HG03442 (cell line): ENCODE measurements around the gene PIGL.
"Not testable (repeated sequence)": the region's sequence is repeated elsewhere in the genome, so short reads cannot be mapped to it uniquely, and the experiment has no call there.

Source experiments
- ATAC-seq: cut with Tn5 transposase; IDR thresholded peaks from one replicate; pipeline ENCODE4 v1.9.1; 2021; ENCODE audit warnings: mild to moderate bottlenecking, moderate library complexity; ENCODE audit not compliant: unreplicated experiment

PIGL gene

DNA sequence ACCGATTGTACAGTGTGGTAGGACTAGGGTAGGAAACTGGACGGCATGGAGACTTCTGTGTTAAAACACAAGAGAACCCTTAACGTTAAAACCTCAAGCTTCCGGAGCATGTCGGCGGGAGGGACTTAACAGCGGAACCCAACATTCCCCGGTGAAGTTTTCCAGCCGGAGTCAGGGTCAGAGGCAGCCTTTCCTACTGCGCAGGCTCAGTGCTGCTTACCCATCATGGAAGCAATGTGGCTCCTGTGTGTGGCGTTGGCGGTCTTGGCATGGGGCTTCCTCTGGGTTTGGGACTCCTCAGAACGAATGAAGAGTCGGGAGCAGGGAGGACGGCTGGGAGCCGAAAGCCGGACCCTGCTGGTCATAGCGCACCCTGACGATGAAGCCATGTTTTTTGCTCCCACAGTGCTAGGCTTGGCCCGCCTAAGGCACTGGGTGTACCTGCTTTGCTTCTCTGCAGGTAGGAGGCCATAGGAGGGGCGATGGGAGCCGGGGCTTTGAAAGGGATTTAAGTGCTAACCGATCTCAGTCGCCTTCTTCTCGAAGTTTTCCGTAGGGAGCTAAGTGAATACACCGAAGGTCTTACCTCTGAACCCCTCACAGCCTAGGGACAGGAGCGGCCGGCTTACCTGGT lies at the start of gene PIGL:
TSS of gene PIGL (plus strand) at position 209 of the 634 bp plus-strand sequence. CDS start at position 226, 17 bp downstream.
- ATAC-seq = peak; percentile 51

DNA sequence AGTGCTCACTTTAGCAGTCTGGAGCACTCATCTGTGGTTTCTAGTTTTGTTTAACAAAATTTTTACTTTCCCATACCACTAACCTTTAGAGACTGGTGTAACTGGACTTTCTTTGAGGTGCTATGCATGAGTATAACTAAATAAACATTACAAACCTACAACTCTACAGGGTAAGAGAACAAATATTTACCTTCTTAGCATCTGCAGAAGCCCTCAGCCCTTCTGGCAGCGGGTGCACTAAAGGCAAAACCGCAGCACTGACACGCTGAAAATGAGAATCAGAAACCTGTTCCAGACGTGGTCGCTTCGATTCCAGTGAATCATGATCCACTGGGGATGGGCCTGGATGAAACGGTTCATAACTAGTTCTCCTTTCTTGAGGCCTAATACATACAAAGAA lies 45.4 kb upstream of the PIGL start:
- ATAC-seq = no peak

DNA sequence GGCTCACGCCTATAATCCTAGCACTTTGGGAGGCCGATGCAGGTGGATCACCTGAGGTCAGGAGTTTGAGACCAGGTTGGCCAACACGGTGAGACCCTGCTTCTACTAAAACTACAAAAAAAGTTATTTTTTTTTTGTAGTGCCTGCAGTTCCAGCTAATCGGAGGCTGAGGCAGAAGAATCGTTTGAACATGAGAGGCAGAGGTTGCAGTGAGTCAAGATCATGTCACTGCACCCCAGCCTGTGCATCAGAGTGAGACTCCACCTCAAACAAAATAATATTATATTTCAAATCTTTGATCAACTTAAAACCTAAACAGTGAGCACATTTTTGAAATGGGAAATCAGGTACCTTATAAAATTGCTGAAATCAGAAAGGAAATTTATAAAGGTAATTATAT lies 38.2 kb upstream of the PIGL start:
- no peak for ATAC-seq

DNA sequence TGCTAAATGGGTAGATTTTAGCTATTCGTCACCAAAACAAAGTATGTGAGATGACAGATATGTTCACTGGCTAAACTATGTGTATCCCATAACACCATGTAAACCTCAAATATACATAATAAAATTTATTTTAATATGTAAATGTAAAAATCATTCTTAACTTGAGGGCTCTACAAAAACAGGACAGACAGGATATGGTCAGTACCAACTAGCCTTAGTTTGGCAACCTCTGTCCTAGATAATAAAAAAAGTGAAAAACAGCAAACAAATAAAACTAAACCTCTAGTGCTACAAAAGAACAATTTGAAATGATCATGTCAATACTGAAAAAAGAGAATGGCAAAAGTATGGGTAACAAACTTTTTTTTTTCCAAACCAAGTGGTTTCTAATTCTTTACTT lies 35.4 kb upstream of the PIGL start:
- no peak for ATAC-seq

DNA sequence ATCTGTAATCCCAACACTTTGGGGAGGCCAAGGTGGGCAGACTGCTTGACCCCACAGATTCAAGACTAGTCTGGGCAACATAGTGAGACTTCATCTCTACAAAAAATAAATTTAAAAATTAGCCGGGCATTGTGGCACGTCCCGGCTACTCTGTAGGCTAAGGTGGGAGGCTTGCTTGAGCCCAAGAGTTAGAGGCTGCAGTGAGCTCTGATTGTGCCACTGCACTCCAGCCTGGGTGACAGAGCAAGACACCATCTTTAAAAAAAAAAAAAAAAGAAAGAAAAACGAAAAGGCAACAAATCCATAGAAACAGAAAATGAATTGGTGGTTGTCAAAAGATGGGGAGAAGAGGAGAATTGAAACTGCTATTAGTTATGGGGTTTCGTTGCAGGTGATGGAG lies 29.4 kb upstream of the PIGL start:
- ATAC-seq = no peak

DNA sequence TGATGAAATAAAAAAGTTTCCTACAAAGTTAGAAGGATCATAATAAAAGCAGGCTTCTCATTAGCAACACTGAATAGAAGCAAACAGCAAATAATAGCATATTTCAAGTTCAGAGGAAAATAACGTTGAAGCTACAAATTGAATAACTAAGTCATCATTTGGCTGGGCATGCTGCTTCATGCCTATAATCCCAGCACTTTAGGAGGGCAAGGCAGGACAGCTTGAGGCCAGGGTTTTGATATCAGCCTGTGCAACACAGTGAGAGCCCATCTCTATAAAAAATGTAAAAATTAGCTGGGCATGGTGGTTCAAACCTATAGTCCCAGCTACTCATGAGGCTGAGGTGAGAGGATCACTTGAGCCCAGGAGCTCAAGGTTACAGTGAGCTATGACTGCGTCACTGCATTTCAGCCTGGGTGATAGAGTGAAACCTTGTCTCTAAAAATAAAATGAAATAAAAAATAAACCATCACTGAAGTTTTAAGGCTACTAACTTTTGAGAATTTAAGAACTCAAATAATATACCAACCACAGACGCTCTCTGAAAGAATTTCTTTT lies 27.1 kb upstream of the PIGL start:
- ATAC-seq = no peak

DNA sequence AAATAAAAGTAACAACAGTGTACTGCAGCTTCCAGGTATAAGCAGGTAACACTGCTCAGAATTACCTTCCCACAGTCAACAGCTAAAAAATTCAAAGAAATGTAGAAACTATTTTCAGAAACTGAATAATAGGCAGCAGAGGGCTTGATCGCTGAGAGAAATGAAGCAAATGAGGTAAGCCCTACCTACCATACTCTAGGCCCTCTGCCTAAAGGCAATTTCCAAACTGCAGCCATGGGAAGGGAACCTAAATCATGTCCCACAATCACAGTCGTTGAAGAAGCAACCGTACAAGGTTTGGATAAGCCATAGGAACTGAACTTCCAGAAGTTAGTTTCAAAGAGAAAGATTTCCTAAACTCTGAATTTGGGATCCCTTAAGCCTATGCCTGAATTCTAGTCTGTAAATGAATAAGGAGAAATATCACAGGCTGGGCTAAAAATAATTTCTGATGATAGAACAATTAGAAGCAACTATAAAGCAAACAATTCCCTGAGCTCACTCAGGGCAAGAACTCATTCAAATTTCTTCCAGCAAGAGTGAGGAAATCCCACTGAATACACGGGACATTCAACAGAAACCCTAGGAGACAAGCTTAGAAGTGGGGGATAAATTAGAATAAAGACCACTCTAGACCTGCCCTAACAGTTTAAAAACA lies 26.2 kb upstream of the PIGL start:
- no peak for ATAC-seq

DNA sequence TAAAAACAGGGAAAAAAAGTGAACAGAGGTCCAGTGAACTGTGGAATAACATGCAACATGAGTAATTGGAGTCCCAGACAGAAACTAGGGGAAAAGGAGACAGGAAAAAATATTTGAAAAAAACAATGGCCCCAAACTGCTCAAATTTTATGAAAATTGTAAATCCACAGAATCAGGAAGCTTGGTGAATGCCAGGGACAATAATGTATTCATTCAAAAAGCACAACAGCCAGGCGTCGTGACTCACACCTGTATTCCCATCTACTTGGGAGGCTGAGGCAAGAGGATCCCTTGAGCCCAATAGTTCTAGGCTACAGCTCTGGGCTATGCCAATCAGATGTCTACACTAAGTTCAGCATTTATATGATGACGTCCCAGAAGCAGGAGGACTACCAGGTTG lies 25.4 kb upstream of the PIGL start:
- no peak for ATAC-seq

DNA sequence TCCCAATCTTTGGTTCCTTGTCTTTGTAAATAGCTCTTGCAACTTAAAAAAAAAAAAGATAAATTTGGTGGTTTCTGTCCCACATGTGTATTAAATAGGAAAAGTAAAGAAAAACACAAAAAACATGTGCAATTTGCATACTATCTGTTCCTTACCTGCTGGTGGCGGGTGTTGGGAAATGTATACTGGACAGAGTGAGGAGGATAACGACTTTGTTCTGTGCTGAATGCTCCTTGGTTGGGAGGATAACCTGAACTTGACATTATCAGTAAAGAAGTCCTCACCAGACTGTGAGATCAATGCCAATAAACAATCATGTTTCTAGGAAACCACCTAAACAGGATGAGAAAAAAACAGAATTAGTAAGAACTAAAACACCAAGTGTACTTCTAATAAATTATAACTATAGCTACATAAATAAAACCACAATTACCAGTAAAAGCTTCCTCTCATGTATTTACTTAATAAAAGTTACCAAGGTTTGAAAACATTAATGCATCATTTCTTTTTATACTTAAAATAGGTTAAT lies 22.6 kb upstream of the PIGL start:
- not testable (repeated sequence) for ATAC-seq

DNA sequence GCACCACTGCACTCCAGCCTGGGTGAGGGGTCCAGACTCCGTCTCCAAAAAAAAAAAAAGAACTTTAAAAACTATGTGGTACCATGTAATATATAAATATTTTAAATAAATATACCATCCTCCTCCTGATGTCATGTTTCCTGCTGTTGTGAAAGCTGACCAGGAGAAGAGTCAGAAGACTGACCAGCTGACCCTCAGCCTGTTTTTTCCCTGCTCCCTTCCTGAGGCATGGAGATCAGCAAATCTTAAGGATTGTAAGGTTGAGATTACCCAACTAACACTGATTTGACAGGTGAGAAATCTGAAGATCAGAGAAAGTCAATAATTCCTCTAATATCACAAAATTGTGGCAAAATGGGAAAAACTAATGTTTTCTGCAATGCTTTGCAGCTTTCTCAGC lies 19.7 kb upstream of the PIGL start:
- ATAC-seq = no peak

DNA sequence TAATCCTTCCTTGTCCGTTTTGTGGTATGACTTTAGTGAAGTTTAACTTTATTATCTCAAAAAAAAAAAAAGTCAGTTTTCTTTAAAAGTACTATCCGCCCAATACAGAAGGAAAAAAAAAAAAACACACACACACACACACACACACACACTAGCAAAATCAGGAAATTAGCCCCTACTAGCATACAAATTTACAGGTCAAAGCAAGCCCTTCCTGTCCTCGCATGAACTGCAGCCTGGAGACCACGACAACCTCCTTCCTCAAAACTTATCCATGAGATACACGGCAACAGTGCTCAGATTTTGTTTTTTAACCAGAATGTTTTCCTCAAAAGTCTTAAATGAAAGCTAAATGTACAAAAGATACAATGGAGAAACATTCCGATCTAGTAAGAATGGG lies 17.9 kb upstream of the PIGL start:
- no peak for ATAC-seq

DNA sequence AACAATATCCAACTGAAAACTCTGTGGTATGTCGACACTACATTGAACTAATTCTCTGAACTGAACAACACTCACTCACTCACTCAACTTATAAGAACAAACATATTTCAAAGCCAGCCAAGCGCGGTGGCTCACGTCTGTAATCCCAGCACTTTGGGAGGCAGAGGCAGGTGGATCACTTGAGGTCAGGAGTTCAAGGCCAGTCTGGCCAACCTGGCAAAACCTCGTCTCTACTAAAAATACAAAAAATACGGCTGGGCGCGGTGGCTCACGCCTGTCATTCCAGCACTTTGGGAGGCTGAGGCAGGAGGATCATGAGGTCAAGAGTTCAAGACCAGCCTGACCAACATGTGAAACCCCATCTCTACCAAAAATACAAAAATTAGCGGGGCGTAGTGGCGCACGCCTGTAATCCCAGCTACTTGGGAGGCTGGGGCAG lies 15.3 kb upstream of the PIGL start:
- ATAC-seq = not testable (repeated sequence)

DNA sequence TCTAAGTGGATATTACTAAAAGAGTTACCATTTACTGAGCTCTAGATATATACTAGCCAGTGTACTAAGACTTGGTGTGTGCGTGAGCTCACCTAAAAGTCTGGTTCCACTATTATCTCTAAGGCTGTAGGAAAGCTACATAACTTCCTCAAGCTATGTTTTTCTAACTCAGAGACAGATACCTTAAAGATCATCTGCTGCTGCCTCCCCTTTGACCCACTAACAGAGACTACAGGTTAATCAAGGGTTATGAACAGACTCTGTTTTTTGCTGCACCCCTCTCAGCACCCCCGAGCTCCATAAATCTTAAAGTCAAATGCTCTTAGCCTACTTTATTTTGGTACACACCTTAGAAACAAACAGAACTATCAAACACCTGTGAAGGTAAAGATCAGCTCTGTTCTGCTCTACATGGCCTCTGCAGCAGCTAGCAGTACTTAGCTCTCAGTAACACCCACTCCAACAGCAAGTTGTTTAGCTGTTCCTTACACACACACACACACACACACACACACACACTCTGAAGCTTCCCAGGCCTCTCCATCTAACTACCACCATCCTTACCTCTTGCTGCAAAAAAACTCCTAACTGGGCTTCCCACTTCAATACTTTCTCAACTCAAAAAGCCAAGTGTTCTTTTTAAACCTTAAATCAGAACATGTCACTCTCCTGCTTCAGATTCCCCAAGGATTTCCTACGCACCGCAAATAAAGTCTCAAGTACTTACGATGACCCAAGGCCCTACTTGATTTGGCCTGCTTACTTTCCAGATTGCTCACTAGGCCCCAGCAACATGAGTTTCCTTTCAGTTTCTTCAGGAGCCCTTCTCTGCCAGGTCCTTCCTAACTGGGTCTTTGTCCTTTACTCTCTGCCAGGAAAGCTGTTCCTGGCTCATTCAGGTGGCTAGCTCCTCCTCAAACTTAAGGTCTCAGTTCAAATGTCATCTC lies 14.2 kb upstream of the PIGL start:
- ATAC-seq = not testable (repeated sequence)

DNA sequence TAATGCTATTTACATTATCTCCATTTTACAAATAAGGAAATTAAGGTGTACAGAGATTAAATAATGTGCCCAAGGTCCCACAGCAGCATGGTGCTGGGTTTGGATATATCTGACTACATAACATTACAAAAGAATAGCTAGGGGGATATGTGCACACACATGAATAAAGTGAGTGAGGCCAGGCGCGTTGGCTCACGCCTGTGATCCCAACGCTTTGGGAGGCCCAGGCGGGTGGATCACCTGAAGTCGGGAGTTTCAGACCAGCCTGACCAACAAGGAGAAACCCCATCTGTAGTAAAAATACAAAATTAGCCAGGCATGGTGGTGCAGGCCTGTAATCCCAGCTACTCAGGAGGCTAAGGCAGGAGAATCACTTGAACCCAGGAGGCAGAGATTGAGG lies 12.2 kb upstream of the PIGL start:
- ATAC-seq = not testable (repeated sequence)

DNA sequence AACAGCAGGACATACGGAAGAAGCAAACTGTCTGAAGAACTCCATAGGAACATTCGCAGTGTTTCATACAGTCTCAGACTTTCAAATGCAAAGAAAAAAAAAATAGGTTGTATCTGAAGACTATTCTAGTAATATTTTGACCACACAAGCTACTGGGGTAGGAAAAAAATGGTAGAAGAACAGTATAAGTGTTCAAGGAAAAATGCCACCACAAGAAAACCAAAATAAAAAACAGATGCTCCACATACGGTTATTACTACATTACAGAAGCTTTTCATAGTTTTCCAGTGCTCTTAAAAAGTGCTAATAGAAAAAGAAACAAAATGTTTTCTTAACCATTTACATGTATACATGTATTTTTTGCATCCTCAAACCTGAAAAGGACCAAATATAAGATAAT lies 5.4 kb upstream of the PIGL start:
- no peak for ATAC-seq

DNA sequence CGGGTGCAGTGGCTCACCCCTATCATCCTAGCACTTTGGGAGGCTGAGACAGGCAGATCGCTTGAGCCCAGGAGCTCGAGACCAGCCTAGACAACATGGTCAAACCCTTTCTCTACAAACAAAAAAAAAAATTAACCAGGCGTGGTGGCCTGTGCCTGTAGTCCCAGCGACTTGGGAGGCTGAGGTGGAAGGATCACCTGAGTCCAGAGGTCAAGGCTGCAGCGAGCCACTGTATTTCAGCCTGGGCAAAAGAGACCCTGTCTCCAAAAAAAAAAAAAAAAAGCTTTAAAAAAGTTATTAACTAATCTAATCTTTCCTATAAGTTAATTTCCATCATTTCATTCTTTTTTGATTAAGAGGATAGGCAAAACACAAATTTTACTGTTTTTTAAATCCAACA lies 4.2 kb upstream of the PIGL start:
- no peak for ATAC-seq

DNA sequence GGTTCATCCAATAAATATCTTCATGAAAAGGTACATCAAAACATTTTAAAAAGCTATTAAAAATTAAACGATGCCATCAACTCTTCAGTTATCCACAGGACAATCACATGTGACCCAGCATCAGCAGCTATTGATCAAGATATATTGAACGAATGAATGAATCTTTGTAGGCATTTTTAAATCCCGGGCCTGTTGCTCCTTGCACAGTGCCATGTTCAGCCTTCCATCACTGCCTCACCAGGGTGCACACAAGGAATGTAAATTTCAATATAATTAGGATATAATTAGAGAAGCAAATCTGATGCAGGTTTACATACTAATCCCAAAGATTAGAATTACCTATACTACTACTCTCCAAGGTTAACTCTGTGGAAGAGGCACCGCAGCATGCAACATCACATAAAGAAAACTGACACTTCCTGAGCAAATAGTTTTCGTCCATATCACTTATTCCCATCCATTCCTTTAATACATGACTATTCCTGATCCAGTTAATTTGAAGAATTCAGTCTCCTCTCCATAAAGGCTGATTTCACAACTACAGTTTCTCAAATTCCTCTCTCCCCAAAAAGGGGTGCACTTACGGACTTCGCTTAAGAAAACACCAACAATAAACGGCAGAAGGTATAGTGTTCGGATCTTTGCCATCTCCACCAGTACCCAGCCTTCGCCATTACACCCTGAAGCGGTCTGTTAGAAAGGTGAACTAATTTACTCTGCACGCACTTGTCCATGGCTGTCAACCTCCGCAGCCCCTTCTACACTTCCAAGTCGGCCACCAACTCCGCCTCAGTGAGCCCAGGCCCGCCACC lies 2.6 kb upstream of the PIGL start:
- no peak for ATAC-seq

DNA sequence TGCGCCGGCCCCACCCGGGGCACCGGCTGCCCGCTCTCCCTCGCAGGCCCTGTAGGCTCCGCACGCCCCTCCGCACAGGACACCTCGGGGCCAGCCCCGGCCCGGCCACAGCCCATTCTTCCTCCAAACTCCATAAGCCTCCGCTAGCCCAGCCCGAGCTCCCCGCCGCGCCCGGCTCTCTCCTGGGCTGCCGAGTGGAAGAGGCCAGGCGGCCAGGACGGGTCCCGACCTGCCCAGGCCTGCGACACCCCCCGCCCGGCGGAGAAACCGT lies 2.1 kb upstream of the PIGL start:
- ATAC-seq = peak; percentile 31

DNA sequence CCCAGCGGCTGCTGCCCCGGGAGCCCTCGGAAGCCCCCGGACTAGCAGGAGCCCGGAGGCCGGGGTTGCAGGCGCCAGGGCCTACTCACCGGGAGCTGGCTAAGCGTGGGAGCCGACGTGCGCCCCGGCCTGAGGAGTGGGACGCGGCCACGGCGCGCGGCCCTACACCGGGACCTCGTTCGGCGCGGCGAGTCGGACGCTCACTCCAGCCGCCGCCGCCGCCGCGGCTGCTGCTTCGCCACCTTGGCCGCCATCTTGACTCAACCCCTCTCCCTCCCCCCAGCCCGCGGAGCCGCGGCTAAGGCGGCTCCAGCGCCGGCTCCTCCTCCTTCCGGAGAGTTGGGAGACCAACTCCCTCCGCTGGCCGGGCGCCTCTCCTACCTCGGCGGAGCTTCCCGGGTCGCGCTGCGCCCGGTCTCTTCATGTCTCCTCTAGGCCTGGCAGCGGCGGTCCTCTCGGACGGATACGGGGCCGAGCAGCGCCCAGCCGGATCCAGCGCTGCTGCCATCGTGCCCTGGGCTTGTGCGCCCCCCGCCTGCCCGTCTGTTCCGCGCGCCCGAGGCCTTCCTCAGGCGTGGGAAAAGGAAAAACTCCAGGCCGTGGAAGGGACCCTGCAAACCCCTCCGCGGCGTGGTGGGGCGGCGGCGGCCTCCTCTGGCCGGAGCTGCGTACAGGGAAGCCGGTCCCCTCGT lies 1.6 kb upstream of the PIGL start, which contains the start of gene NCOR1:
TSS of gene NCOR1 (minus strand) at position 262 of the 692 bp plus-strand sequence. CDS start 20,965 bp downstream, outside the sequence.
- ATAC-seq = peak; percentile 63

DNA sequence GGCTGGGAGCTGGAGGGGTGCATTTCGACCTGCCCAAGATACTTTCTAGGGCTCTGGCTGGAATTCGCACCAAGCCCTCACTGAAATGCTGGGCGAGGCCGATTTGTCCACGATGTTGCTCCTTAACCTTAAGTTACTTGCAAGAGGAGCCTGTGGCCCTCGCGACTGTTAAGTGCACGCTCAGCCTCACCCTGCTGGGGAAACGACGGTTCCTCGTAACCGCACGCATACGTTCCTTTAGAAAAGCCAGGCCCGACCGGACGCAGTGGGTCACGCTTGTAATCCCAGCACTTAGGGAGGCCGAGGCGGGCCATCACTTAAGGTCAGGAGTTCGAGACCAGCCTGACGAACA lies 1.1 kb upstream of the PIGL start:
- ATAC-seq = no peak
